HG03280 (cell line): Measurements from ENCODE around the gene MRGPRE.
"Not testable (repeated sequence)": the region's sequence is repeated elsewhere in the genome, so short reads cannot be mapped to it uniquely, and the experiment has no call there.

Source experiments
- ATAC-seq: cut with Tn5 transposase; IDR thresholded peaks from one replicate; pipeline ENCODE4 v1.9.1; 2021; ENCODE audit warnings: mild to moderate bottlenecking, moderate library complexity; ENCODE audit not compliant: unreplicated experiment

MRGPRE gene, protein sequence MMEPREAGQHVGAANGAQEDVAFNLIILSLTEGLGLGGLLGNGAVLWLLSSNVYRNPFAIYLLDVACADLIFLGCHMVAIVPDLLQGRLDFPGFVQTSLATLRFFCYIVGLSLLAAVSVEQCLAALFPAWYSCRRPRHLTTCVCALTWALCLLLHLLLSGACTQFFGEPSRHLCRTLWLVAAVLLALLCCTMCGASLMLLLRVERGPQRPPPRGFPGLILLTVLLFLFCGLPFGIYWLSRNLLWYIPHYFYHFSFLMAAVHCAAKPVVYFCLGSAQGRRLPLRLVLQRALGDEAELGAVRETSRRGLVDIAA

DNA sequence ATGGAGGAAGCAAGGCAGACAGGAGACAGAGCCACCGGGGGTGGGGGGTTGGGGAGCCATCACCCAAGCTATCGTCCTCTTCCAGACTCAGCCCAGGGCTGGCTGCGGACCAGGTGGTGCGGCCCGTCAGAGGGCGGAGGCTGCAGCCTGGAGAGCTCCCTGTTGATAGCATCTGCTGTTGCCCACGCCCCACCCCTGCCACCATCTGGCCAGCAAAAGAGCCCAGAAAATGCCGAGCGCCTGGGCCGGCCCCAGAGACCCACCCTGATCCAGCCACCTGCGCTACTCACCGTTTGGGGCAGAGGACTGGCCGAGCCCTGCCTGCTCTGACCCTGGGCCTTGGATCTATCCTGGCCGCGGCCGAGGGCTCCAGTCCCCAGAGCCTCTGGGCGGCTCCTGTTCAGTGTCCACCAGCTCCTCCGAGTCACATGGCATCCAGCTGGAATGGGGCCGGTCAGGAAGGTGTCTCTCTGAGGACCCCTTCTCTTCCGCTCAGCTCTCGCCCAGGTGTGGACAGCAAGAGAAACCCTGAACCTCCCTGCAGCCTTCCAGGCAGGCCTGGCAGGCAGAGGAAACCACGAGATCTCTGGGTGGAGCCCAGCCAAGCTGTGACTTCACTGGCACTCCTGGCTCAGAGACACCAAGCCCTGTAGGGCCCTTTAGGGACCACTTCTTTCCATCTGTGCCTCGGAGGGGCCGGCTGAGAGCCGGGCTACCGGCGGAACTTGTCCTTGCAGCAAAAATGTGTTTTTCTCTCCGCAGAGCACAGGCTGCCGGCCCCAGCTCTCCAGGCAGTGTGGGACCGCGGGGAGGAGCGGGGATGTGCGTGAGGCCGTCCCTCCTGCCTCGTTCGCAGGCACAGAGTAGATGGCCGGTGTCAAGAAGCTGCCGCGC is at the start of gene MRGPRE:
Gene MRGPRE (minus strand): TSS at position 567 of the 894 bp plus-strand sequence. CDS start 3,618 bp downstream, outside the sequence.
- no peak for ATAC-seq

DNA sequence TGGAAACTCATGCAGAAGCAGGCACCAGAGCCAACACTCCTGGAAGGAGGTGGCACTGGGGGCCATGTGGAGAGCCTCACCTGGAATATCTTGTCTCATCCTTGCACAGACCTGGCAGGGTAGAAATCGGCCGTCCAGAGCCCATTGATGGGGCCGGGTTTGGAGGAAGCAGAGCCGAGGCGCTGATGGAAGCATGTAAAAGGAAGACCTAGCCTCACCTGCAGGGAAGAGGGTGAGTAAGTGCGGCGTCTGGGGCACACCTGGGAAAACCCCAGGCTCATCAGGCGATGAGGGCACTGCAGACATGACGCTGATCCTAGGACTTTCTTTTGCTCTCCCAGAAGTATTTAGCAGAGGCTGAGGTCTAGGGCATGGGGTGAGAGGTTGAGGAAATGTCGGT is 48.9 kb upstream of the MRGPRE start:
- ATAC-seq, result not testable (repeated sequence)

DNA sequence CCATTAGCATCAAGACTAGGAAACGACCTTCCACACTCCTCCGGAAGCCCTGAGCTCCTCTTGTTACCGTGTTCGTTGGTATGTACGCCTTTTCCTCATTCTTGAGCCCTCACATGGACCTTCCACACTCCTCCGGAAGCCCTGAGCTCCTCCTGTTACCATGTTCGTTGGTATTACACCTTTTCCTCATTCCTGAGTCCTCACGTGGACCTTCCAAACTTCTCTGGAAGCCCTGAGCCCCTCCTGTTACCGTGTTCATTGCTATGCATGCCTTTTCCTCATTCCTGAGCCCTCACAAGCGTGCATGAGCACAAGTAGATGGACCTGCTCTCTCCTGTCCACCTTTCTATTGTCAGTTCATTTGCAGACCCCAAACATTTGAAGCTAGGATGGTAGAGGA is 48.4 kb upstream of the MRGPRE start:
- not testable (repeated sequence) for ATAC-seq

DNA sequence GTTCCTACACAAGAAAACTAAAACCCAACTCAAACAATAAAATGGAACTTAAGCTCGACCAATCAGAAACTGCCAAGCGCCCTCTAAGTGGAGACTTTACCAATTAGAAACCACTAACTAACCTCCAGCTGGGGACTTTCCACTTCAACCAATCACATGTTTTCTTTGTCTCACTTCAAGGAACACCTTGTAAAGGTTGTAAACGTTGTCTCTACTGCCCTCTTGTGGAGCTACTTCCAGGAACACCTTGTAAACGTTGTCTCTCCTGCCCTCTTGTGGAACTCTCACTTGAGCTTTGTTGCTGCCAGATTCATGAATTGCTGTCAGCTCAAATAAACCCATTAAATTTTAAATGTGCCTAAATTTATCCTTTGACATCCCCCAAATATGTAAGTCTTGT is 46.7 kb upstream of the MRGPRE start:
- ATAC-seq, result not testable (repeated sequence)

DNA sequence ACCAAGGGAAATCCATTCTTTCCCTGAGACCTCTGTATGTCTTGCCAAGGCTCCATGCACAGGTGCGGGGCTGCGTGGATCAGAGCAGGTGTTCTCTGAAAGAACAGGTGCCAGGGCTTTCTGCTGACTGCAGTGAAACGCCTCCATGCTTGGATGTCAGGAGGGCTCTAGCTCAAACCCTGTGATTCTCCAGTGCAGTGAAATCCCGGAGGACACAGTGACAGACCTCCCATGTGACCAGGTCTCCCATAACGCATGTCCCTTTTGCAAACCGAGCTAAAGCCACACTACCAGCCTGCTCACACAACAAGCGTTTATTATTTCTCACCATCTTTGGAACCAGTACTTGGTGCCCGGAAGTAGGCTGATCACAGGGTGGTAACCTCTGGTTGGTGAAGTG is 41.4 kb upstream of the MRGPRE start:
- ATAC-seq, result not testable (repeated sequence)

DNA sequence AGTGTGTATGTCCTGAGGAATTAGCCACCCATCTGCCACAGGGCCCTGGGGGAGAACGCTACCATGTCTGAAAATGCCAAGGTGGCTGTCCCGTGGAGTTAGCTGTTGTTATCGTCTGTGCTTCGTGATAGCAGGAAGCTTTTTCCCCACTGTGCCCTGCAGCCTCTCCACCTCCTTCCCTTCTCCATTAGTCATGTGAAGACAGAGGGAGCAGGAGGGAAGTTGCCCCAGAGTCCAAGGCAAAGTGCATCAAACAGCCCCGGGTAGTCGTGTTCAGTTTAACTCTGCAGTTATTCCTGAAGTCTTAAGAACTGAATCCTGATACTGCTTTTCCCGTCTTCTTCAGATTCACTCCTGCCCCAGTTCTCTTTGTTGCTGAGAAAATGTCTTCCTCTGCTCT is 30.3 kb upstream of the MRGPRE start:
- ATAC-seq, result not testable (repeated sequence)

DNA sequence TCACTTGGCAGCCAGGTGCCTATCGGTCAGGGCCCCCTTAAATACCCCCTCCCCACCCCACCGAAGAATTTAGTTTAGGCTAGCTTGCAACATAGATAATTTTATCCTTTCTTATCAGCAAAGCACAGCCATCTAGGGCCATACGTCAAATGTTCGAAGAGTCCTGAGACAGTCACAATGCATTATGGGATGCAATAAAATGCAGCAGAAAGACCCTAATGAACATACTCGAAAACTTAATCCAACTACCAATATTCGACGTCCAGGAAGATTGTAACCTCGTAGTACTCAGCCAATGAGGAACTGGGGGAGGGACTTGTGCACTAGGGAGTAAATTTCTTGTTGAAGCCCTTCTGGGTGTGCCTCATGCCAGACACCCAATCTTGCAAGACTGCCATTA is 29.6 kb upstream of the MRGPRE start:
- not testable (repeated sequence) for ATAC-seq

DNA sequence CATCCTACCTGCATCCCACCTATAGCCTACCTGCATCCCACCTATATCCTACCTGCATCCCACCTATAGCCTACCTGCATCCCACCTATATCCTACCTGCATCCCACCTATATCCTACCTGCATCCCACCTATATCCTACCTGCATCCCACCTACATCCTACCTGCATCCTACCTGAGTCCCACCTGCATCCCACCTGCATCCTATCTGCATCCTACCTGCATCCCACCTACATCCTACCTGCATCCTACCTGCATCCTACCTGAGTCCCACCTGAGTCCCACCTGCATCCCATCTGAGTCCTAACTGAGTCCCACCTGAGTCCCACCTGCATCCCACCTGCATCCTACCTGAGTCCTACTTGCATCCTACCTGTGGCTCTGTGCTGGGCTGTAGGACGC is 25.3 kb upstream of the MRGPRE start:
- not testable (repeated sequence) for ATAC-seq

DNA sequence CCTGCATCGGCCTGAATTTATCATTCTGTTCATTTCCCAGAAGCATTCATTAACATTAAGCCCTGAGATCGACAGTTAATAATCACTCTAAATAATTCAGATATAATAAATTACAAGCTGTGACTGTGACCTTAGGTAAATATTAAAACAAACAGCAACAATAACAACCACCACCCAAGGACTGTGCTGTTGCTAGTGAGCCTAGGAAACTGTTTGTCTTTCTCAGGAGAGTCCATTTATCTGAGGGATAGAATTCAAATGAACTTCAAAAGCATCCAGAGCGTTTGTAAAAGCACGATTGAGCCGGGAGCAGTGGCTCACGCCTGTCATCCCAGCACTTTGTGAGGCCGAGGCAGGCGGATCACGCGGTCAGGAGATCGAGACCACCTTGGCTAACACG is 23.0 kb upstream of the MRGPRE start:
- ATAC-seq, result not testable (repeated sequence)

DNA sequence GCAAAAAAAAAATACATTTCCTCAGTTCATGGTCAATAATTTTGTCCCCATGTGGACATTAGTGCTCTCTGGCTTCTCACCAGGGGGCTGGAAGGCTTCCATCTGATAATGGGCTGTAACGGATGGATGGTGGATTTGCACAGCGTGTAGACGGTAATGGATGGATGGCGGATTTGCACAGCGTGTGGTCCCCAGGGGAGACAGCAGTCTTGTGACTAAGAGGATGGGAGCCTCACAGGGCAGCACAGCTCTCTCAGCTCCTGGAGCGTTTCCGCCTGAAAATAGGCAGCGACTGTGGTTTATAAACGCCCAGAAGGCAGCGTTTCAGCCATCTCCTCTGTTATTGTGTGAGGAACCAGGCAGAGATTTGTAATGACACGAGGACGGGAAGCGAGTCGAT is 22.6 kb upstream of the MRGPRE start:
- ATAC-seq, result not testable (repeated sequence)

DNA sequence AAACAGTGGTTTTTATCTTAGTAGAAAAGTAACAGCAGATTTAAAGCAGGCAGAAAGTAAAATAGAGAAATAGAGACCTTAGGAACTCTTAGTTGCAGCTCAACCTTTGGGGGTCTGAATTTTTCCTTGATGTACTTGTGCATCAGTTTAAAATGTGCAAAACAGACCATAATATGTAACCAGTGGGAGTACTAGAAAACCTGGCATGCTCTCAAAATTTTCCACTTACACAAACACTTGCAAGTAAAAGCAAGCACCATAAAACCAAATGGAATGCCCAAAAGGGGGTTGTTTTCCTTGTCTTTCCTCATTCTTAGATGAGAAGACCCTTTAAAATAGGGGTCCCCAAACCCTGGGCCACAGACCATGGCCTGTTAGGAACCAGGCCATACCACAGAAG is 12.9 kb upstream of the MRGPRE start:
- no peak for ATAC-seq

DNA sequence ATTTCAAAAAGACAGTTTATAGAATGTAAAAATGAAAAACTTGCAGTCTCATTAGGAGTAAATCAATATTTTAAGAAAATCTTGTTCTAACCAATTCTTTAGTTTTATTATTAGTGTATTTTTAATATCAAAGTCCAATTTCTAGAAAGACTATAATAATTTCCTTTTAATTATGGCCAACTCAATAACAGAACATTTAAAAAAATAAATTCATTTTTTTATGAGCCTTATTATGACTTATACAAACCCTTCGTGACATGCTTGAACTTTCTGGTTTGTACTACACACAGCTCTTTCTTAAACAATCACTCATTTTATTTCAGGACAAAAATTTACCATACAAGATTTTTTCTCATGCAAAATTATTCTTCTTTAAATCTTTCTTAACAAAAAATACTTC is 11.7 kb upstream of the MRGPRE start:
- no peak for ATAC-seq

DNA sequence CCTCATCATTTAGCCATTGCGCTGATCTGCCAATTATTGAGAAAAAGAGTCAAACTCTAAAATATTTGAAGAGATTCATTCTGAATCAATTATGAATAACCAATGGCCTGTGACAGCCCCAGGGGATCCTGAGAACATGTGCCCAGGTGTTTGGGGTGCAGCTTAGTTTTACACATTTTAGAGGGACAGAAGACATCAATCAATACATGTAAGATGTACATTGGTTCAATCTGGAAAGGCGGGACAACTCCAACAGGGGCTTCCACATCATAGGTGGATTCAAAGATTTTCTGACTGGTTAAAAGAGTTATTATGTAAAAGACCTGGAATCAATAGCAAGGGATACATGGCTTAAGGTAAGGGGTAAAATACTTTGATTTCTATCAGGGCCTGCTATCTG is 4.9 kb upstream of the MRGPRE start:
- no peak for ATAC-seq

DNA sequence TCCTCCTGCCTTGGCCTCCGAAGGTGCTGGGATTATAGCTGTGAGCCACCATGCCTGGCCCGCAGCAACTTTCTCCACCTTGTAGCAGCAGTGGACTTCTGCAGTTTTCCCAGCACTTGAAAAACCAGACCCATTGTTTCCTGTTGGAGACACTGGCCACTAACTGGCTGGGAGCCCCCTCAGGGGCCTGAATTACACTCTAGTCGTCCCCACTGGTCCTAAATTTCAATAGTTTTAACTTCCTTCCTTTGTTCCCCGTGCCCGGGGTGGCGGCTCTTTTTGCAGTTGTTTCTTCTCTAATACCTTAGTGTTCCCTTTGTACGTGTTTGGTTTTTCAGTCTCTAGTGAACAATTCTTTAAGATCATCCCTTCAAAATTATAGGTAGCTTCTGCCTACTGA is 2.6 kb upstream of the MRGPRE start:
- no peak for ATAC-seq

DNA sequence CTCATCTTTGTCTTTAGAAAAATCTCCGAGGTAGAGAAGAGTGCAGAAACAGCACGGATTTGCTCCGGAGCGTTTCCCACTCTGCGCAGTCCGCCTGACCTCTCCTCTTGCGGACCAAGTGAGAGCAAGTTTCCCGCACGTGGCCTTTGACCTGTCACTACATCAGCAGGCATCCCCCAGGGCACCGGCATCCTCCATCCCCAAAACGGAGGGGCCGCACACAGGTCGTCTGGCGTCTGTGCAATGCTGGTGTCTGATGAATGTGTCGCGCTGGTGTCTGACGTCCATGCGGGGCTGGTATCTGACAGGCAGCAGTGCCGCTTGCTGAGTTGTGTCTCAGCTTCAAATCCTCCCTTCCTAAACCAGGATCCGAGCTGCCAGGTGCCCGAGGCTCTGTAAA is 739 bp upstream of the MRGPRE start:
- ATAC-seq, result no peak

DNA sequence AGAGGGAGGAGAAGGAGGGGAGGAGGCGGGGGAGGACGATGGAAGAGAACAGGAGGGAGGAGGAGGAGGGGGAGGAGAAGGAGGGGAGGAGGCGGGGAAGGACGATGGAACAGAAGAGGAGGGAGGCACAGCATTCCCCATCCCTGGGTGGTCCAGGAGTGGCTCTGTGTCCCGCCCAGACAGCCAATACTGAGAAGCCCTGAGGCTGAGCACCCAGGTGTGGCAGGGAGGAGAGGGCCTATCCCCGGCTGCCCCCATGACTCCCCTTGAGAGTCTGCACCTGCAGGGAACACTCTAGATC is 717 bp downstream of the MRGPRE start:
- ATAC-seq, result no peak

DNA sequence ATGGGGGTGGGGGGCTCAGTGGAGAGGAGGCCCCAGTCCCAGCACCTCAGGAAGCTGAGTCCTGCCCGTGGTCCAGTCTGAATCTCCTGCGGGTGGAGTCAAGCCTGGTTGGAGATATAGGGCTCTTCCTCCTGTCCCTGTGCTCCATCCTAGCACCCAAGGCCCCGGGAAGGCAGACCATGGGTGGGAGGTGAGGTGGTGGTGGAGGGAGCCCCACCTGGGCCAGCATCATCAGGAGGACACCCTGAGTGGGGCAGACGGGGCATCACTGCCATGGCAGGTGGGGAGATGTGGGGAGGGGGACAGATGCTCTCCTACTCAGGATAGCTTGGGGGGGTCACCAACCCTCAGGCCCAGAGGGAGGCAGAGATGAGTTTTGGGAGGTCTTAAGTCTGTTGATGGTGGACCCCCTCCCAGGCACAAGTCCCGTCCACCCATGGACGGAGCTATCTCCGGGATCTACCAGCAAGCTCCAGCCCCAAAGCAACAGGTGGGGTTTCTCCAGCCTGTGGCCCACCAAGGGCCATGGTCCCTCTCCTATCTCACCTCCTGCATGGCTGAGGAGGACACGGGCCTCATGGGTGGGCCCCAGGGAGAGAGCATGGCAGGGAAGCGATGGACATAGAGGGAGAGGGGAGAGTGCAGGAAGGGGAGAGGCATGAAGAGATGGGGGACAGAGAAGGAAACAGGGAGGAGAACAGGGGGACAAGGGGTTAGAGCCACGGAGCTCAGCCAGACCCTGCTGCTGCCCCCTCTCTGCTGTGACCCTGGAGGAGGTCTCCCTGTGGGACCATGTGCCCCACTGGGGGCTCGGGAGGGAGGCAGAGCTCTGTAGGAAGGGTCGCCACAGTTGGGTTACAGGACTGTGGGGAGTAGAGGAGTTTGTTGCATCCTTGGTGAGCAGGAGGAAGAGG is 1.3 kb downstream of the MRGPRE start:
- ATAC-seq, result no peak

DNA sequence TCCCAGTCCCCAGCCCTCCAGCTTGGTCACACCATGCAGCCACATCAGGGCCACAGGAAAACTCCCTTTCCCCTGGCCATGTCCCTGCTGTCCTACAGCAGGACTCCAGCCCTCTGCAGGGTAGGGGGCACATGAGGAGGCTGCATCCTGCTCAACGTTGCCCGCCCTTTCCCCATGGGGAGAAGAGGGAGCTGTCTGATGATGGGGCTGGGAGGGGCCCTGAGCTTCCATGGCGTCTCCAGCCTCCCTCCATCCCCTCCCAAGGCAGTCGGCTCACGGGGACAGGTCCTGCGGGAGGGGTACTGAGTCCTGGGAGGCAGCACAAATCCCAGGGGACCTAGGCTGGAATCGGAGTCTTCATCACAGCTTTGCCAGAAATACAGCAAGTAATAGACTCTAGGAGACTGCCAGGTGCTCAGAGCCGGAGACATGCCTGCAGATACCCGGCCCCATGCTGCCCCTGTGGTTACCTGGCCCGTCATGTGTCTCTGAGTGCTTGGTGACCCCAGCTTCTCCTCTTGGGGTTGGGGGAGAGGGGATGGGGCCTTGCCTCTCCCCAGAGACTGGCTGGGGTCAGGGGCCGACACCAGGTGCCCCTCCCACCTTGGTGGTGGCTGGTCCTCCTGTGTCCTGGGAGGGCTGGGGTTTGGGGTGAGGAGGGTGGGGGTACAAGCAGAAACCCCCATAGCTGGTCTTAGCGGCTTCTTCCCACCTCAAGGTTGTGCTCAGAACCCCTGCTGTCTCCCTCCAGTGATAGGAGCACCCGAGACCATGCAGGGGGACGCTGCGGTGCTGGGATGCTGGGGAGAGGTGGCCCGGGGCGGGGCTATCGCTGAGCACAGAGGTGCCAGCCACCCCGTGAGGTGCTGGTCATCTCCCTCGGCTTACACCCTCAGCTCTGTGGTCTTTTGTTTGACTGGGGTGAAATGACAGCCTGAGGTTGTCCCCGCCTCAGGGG is 2.3 kb downstream of the MRGPRE start:
- ATAC-seq, result no peak

DNA sequence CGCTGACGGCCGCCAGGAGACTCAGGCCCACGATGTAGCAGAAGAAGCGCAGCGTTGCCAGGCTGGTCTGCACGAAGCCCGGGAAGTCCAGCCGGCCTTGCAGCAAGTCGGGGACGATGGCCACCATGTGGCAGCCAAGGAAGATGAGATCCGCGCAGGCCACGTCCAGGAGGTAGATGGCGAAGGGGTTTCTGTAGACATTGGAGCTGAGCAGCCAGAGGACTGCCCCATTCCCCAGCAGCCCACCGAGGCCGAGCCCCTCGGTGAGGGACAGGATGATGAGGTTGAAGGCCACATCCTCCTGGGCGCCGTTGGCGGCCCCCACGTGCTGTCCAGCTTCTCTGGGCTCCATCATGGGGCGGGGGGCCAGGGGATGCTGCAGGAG is 3.8 kb downstream of the MRGPRE start:
- no peak for ATAC-seq
